Activated CD4-positive, alpha-beta T cell treated with anti-CD3 and anti-CD28 coated beads, Interleukin-10, Interleukin-2, amounts not matched to agents 100 ng/mL and 50 ng/mL, durations not matched to agents 16 hours and 8 hours (primary cell): Measurements from ENCODE around the gene SYT8.

Experiments
- DNase-seq: peaks from one replicate; pipeline ENCODE4 v3.0.0-alpha.2; 2020

The SYT8 gene

GRCh38 chr11:1832920-1833295, 1.9 kb upstream of the SYT8 start:
- no peak for DNase-seq

DNA sequence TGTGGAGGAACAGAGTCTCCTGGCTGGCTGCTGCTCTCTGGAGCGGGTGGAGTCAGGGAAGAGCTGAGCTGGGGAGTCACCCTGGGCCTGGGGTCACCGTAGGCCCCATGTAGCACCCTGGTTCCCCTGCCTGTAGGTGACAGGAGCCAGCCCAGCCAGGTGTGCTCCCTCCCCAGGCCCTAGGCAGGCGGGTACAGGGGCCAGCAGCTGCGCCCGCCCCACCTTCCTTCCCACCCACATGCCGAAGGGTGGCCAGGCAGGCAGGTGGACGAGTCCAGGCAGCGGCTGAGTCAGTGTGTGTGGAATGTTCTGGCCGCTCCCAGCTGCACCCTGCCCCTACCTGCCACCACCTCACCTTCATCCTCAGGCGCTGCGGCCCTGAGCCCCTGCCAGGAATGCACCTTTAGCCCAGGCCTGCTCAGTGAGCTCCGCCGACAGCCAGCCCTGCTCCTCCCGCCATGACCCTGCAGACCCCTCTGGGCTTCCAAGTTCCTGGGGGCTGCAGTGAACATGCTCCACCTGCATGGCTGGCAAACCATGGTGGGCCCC, 654 bp upstream of the SYT8 start:
- DNase-seq, result no peak

- no peak for DNase-seq
Measured at GRCh38 chr11:1835671-1836010, 851 bp downstream of the SYT8 start.

DNA sequence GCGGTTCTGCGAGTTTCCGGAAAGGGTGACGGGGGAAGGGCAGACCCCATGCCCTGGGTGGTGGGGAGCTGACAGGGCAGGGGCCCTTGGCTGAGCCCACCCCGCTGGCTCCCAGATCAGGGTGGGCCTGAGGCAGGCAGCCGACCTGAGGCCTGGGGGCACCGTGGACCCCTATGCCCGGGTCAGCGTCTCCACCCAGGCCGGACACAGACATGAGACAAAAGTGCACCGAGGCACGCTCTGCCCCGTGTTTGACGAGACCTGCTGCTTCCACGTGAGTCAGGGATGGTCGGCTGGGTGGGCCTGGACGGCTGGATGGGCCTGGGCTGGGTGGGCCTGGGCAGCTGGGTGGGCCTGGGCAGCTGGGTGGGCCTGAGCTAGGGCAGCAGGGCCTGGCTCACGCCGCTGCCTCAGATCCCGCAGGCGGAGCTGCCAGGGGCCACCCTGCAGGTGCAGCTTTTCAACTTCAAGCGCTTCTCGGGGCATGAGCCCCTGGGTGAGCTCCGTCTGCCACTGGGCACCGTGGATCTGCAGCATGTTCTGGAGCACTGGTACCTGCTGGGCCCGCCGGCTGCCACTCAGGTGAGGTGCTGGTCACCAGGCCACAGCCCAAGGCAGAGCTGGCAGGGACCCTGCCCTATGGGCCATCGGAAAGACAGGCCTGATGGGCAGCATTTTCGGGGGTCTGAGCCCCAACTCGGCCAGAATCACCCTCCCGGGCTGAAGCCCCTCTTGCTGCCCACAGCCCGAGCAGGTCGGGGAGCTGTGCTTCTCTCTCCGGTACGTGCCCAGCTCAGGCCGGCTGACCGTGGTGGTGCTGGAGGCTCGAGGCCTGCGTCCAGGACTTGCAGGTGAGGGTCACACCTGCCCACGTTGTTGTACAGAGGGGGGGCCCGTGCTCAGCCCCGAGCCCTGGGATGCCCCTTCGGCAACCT, 1.5 kb downstream of the SYT8 start:
- no peak for DNase-seq

DNA sequence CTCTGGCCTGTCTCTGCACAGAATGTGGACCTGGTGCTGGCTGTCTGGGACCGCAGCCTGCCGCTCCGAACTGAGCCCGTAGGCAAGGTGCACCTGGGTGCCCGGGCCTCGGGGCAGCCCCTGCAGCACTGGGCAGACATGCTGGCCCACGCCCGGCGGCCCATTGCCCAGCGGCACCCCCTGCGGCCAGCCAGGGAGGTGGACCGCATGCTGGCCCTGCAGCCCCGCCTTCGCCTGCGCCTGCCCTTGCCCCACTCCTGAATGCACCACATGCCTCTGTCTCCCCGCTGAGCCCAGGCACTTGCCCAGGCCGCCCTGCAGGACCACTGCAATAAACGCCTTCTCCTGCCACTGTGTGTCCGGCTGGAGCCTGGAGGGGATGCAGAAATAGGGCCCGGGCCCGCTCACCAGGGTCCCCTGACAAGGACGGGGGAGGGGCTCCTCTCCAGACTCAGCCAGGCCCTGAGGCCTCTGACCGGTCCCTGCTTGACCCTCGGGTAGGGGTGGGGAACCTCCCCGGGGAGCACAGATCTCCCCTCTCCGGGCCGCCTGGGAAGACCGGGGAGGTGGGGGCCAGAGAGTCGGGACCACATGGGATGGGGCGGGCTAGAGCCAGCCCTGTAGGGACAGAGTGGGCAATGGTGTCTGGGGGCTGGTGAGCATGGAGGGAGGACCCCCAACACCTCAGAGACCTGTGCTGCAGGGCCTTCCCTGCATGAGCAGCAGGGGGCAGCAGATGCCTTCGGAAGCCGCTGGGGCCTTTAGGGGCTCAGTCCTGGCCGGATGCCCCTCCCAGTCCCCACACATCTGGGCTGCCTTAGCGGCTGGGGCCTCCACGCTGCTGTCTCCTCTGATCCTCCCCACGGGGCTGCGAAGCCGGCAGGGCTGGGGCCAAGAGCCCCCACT, 2.6 kb downstream of the SYT8 start:
- DNase-seq, result peak; percentile 83

GRCh38 chr11:1838077-1838425, 3.3 kb downstream of the SYT8 start:
- DNase-seq, result no peak

DNA sequence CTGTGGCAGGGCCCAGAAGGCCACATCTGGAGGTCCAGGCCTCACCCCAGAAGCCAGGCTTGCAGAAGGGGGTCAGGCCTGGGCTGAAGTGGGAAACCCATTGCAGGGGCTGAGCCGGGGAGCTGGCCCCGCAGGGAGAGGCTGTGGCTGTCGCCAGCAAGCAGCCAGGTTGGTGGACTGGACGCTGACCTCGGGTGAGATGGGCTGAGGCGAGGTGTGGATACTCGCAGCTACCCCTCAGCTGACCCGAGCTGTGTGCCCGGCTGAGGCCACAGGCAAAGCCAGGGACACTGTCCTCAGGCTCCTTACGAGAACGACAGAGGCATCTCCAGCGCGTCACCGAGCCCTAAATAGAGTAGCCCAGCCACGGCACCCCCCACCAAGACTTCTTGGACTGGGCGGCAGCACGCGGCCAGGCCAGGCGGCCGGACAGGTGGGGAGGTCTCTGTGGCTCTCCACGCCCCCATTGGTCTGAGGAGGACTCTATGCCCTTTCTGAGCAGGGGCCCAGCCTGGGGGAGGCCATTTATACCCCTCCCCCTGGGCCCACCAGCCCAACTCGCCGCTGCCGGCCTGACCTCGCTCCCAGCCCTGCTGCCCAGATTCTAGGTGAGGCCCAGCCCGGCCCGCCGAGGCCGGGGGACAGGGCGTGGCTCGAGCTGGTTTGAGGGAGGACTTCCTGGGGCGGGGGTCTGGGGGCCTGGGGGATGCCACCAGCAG, 3.8 kb downstream of the SYT8 start, which contains the start of gene TNNI2:
TNNI2 (plus strand) TSS at position 556 of the 719 bp plus-strand sequence. CDS start 716 bp downstream, outside the sequence.
- DNase-seq, result no peak

DNA sequence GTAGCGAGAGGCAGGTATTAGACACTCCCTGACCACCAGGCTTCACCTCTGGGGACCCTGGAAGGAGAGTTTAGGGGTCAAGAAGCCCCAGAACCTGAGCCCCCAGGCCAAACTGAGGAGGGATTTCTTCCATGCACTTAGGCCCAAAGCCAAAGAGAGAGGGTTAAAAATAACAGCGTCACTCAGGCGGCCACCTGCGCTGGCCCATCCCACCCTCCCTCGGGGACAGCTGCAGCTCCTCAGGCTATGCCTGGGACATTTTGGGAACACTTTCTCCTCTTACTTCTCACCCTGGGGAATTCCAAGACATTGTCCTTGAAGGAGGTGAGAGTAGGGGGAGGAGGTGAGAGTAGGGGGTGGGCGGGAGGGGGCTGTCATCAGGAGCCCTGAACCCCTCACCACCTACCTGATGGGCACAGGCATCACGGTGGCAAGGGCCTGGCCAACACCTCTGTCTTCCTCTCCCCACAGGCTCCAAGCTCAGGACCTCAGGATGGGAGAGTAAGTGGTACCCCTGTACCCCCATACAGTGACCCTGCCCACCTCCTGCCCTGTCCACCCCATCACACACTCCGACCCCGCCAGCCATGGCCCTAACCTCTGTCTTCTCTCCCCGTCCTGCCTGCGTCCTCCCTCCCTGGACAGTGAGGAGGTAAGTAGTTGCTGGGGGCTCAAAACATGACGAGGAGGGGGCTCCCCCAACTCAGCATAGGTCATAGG, 4.6 kb downstream of the SYT8 start:
- no peak for DNase-seq

DNA sequence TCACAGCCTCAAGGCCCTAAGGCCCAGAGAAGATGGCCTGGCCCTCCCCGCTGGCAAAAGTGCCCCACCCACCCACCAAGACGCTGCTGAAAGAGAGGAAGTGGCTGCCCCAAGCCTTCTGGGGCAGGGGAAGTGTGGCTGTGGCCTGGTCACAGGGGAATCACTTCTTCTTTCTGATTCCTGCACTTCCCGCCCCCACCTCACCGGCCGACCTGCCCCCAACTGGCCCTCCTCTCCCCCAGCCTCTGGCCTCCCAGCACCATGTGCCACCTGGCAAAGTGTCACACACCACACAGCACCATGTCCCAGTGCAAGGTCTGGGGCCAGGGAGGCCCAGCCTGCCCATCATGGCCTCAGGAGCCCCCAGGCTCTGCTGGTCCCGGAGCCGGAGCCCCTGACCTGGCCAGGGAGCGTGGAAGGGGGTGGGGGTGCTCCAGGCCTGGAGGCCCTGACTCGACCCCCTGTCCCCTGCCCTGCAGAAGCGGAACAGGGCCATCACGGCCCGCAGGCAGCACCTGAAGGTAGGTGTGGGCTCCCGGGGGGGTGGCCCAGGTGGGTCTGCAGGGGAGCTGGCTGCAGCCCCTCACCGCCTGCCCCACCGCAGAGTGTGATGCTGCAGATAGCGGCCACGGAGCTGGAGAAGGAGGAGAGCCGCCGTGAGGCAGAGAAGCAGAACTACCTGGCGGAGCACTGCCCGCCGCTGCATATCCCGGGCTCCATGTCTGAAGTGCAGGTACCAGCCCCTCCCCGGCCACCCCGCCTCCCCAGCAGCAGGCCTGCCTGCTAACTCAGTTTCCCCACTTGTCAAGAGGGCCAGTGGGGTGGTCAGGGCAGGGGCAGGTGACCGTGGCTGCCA, 5.4 kb downstream of the SYT8 start:
- no peak for DNase-seq

DNA sequence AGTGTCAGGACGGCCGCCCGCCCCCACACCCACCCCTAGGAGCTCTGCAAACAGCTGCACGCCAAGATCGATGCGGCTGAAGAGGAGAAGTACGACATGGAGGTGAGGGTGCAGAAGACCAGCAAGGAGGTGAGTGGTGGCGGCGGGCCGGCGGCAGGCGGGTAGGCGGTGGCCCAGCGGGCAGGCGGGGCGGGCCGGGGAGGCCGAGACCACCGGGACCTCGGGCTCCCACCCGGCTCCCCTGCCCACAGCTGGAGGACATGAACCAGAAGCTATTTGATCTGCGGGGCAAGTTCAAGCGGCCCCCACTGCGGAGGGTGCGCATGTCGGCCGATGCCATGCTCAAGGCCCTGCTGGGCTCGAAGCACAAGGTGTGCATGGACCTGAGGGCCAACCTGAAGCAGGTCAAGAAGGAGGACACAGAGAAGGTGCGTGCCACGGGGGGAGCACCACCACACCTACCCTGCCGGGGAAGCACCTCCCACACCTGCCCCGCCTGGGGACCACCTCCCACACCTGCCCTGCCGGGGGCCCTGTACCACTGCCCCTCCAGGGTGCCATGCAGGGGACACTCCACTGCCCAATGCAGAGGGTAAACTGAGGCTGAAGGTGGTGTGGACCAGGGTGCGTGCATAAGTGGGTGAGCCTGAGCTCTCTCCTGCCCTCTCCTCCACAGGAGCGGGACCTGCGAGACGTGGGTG, 6.1 kb downstream of the SYT8 start:
- no peak for DNase-seq

DNA sequence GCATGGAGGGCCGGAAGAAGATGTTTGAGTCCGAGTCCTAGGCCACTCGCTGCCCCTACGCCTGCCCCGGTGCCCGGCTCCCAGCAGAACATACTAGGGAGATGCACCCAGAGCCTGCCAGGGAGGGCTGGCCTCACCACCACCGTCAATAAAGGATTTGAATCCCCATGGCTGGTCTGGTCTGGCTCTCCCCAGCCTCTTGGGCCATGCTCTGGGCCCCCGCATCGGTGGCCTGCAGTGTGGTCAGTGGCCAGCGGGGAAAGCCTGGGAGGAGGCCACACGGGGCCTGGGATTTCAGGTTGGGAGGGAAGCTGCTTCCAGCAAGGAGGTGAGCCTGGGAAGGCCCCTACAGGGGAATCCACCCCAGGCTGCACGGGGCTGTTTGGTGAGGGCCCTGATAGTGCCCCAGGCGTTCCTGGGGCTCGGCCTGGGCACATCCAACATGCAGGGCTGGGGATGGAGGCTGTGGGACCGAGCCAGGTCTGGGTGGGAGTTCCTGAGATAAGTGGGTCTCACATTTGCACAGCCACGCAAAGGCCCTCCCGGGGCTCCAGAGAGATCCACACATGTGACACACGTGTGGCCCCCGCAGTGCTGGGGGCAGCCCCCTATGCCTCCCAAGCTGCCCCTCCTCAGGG, 6.8 kb downstream of the SYT8 start:
- DNase-seq, result no peak

GRCh38 chr11:1842149-1843097, 7.6 kb downstream of the SYT8 start:
- no peak for DNase-seq

- no peak for DNase-seq
Measured at GRCh38 chr11:1843098-1843473, 8.3 kb downstream of the SYT8 start.

DNA sequence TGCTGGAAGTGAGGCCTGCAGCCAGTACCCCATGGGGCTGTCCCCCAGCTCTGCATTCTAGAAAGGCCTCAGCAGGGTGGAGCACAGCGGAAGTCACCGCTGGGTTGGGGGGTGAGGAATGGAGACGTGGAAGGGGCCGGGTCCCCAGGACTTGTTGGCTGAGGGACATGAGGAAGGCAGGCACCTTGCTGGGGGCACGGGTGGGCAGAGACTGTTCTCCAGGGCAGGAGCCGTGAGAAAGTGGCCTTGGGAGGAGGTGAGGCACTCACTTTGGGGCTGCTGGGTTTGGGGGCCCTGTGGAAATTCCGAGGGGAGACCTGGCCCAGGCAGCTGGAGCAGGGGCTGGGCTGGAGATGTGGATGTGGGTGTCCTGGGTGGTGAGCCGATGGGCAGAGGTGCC, 9.0 kb downstream of the SYT8 start:
- DNase-seq, result no peak

GRCh38 chr11:1844221-1845094, 9.7 kb downstream of the SYT8 start:
- DNase-seq, result no peak

DNA sequence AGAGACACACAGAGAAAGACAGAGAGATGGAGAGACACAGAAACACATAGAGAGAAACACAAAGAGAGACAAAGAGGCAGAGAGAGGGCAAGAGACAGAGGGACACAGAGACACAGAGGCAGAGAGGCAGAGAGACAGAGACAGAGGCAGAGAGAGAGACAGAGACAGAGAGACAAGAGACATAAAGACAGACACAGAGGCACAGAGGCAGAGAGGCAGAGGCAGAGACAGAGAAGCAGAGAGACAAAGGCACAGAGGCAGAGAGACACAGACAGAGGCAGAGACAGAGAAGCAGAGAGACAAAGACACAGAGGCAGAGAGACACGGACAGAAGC, 10.3 kb downstream of the SYT8 start:
- DNase-seq, result no peak

DNA sequence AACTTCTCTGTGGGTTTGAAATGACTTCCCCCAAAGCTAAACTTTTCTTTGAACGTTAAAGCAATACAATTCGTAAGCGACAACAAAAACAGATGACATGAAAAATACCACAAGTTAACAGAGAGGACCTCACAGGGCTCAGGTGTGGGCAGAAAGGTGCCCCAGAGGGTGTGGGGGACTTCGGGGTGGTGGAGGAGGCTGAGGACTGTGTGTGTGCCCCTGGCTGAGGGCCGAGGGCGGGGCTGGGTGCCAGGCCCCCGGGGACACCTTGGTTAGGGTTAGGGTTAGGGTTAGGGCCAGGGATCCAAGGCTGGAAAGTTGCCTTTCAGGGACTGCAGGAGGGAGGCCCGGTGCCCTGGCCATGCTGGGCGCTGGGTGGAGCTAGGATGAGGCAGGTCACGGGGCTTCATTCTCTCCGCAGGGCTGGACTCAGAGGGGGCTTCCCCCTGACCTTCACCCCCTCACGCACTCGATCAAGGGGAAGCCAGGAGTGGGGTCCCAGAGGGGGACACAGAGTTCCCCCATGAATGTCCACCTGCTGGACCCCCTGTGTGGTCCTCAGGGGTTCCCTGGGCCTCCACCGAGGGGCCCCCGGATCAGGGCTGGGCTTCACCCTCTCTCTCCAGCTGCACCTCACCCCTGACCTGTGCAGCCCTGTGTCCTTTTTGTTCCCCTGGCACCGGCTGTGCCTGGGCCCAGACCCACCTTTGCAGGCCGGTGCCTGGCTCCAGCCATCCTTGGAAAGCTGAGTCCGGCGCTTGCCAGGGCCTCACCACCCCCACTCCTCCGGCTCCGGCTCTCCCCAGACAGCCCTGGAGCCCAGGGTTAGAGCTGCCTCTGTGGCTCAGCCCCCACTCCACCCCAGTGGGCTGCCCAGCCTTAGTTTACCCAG, 11.0 kb downstream of the SYT8 start:
- no peak for DNase-seq
